HG02588 (cell line): ENCODE results near the gene HYAL1.
"Not testable (repeated sequence)": the region's sequence is repeated elsewhere in the genome, so short reads cannot be mapped to it uniquely, and the experiment has no call there.

Experiments
- ATAC-seq: cut with Tn5 transposase; IDR thresholded peaks from one replicate; pipeline ENCODE4 v1.9.1; 2021; ENCODE audit warnings: mild to moderate bottlenecking, moderate library complexity; ENCODE audit not compliant: unreplicated experiment

Gene HYAL1

DNA sequence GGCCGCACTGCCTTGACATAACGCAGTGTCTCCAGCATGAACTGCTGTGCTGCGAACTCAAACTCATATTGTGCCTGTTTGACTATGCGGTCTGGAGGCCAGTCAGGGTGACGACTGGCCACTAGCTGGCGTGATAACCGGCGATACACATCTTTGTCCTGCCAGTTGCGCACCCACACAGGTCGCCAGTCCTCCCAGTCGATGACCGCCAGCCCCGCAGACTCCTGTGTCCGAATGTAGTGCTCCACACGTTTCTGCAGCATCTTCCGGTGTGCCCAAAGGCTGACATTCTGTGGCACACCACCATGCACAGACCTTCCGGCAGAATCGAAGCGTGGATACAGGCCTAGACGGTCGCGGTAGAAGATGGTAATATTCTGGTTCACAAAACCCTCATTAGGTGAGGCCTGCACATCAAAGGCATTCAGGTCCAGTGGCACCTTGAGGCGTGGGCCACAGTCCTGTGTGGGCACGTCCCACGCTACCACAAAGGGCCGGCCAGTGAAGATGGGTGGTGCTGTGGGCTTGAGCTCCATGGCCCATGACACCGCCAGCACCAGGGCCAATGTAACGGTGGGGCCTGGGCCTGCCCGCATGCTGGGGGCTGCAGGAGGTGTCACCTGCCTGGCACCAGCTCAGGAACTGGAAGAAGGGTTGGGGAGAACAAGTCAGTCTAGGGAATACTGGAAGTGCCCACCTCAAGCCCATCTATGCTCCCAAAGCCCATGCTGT is 16.7 kb upstream of the HYAL1 start:
- ATAC-seq: no peak

DNA sequence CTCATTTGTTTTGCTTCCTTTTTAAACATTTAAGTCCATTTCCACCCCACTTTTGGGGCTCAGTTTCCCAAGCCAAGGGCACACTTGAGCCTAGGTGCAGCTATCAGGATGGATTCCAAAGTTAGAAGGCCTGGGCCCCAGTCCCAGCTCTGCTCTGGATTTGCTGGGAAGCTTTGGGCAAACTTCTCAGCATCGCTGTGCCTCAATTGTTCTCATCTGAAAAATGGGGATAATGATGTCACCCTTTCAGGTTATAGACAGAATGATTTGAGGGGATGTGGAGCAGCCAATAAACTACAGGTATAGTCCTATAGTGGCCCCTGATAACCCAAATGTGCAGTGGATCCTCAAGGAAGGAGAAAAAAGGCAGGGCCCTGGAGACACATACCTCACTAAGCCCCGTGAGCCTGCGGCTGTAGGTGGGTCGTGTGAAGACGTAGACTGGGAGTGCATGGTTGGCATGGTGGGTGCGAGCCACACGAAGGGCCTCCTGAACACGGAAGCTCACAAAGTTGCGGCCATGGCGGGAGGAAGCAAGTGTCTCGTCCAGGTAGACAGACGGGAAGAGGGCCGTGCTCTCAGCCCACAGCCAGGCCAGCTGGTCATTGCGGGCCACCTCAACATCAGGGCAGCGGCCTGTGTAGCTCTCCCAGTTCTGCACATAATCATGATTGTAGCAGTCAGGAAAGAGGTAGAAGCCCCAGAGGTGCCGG is 16.0 kb upstream of the HYAL1 start:
- ATAC-seq: no peak

DNA sequence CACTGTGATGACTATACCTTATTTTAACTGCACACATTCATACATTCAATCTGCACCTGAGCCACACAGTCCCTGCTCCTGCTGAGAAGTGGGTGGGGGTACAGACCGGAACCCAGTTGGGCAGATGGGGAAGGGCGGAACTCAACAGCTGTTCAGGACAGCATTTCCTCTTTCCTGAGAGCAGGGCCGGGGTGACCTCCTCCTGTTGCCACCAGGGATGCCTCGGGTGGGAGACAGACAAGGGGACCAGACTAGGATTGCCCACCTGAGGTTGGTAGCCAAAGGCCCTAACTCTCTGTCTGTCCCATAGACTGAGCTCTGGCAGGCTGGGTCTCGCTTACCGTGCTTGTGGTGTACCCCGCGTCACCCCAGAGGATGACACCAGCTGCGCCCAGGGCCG is 15.2 kb upstream of the HYAL1 start:
- ATAC-seq: no peak

DNA sequence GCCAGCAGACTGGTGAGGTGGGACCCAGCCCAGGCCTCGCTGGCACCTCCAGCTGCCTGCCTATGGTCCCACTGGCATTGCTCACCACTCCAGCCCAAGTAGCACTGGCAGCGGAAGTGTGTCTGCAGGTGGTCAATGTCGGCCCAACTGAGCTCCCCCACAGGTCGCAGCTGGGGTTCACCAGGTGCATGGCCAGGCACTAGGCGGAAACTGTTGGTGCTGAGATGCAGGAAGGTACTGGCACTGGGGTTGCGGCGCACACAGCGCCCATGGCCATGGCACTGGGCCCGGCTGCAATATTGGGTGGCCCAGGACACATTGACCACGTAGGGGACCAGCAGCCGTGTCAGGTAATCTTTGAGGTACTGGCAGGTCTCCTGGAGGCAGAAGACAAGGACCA is 14.8 kb upstream of the HYAL1 start:
- ATAC-seq: no peak

DNA sequence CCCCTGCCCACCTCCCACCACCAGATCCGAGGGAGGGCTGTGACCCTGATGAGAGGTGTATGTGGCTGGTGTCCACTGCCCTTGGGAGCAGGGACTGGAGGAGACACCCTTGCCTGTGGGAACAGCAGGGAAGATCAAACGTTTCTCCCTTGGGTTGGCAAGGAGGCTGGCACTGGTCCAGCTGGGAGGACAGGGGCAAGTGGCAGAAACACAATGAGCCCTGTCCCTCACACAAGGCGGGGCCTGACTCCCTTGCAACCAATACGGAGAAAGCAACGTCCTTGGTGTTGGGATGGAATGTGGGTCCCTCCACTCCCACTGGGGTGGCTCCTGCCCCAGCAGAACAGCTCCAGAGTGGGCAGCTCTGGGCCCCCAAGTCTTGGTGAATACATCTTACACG is 13.9 kb upstream of the HYAL1 start:
- ATAC-seq: no peak

DNA sequence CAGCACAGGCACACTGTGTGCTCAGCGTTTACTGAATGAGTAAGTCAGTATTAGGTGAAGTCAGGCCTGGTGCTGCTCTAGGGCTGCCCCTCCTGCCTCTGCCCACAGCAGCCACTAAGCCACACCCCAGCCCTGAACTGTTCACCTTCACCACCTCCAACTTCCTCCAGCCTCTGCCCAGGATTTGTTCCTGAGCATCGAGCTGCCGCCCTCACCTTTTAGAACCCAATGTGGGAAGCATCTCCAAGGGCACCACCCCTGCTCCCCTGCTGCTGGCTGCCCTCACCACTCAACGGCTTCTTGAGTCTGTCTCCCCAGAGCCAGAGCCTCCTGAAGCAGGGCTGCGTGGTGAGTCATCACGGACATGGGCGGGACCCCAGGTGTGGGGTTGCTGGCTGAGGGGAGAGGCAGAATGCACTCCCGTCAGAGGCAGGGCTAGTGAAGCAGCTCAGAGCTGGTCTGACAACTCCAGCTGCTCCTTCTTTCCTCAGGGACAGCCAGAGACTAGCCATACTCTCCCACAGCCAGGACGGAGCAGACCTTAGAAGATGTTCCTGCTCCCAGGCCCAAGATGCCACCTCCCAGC is 13.4 kb upstream of the HYAL1 start:
- ATAC-seq: no peak

DNA sequence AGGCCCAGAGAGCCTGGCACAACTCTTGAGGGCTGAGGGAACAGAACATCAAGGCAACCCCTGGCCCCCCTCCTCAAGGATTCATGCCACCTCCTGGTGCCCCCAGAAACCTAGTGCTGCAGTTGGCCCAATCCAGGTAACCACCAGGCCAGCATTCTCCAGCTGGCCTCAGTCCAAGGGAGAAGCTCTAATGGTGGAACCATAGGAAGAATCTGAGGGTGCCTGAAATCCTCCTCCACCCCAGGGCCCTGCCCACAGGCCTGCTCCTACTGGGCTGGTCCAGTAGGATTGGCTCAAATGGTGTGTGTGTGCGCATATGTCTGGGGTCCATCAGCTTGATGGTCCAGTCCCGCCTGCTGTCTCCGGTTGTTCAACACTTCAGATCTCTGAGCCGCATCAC is 11.4 kb upstream of the HYAL1 start:
- no peak for ATAC-seq

DNA sequence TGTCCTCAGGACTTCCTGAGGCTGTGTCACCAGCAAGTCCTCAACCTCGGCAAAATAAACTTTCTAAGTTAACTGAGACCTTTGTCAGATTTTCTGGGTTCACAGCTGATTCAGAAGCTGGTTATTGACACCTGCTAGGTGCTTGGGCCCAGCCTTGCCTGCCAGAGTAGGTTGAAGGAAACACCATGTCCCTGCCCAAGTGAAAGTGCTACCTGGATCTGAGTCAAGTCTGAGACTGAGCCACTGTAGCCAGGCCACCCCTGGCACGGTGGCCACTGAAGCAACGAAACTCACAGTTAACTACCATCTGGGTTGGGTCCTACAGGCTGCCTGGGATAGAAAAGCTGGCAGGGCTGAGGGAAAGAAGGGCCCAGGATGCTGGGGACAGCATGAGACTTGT is 11.0 kb upstream of the HYAL1 start:
- ATAC-seq: no peak

DNA sequence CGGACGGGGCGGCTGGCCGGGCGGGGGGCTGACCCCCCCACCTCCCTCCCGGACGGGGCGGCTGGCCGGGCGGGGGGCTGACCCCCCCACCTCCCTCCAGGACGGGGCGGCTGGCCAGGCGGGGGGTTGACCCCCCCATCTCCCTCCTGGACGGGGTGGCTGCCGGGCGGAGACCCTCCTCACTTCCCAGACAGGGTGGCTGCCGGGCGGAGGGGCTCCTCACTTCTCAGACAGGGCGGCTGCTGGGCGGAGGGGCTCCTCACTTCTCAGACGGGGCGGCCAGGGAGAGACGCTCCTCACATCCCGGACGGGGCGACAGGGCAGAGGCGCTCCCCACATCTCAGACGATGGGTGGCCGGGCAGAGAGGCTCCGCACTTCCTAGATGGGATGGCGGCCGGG is 8.7 kb upstream of the HYAL1 start:
- ATAC-seq: not testable (repeated sequence)

DNA sequence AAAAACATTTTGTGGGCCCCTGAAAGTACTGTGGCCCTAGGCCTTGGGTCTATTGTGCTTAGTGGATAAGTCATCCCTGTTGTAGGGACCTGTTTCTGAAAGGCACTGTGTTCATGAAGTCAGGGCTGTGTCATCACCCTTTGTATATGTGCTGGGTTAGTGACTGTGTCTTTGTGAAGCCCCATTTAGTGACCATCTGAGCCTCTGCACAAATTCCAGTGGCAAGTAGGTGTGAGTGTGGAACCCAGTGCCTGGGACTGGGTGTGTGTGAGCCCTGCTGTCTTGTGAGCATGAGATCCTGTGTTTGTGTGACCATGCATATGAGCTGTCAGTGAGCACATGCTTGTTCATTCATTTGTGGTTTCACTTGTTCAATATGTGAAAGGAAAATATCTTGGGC is 1.2 kb upstream of the HYAL1 start:
- no peak for ATAC-seq

DNA sequence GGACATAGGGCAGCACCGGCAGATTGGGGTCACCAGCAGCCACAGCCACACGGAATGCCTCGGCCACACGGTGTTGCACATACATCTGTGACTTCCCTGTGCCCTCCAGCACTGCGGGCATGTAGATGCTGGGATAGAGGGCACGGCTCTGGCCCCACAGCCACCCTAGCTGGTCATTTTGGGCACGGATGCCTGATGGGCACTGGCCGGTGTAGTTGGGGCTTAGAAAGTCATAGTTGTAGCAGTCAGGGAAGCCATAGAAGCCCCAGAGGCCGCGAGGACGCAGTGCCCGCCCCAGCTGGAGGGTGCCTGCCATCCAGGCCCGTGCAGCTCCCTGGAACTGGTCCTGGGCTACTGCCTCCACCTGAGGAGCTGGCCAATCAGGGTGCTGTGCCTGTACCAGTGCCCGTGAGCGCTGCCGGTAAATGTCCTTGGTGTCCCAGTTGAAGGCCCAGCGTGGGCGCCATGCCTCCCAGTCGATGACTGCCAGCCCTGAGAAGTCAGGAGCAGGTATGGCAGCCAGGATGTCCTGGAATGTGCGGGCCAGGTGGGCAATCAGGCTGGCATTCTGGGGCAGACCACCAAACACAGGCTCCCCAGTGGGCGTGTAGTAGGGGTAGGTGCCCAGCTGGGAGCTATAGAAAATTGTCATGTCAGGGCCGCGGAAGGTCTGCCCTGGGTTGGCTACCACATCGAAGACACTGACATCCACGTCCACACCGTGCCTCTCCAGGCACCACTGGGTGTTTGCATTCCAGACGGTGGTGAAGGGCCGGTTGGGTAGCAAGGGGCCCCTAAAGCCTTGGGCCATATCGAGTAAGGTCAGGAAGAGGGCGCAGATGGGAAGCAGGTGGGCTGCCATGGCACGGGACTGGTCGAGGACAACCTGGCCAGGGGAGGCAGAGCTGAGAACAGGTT is 1.0 kb downstream of the HYAL1 start:
- no peak for ATAC-seq

DNA sequence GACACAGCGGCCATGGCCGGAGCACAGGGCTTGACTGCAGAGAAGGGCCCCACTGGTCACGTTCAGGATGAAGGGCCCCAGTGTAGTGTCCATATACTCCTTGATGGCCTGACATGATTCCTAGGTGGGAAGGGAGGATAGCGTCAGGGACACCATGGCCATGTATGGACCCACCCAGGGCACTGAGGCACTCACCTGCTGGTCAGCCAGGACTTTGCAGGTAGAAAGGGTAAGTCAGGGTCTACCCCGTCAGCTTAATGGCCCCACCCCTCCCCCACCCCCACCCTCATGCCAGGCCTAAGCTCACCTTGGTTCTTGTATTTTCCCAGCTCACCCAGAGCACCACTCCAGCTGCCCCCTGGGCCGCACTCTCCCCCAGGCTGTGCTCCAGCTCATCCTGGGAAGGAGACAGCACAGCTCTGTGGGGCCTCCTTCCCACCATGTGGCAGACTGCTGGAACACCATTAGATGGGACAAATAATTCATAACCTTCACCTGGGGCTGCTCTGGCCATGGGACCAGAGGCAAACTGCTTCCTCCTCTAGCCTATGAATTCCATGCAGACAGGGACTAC is 2.6 kb downstream of the HYAL1 start:
- ATAC-seq: no peak

DNA sequence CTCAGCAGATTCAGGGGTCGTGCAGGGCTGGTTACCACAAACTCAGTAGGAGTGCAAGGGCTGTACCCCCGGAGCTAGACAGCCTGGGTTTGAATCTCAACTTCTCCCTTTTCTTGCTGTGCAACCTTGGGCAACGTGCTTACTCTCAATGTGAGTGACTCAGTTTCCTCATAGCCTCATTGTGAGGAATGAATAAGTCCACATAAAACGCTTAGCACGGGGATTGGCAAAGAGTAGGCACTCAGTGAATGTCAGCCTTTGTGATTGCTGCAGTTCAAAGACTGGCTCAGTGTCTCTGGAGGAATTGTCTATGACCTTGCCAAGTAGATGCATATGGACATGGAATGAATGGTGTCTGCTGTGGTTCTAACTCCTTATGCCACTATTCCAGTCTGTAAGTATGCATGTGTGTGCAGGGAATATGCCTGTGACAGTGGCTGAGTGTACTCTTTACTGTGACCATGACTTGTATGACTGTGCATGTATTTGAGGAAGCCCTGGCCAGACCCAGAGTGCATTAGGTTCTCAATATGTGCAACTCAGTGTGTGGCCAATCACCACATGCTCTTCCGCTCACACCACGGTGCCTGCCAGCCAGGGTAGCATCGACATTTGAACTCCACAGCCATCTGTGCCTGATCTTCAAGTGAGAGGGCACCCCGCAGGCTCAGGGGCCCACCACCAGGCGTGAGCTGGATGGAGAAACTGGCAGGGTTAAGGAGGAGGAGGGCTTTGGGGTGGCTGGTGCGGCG is 3.3 kb downstream of the HYAL1 start:
- ATAC-seq: no peak

DNA sequence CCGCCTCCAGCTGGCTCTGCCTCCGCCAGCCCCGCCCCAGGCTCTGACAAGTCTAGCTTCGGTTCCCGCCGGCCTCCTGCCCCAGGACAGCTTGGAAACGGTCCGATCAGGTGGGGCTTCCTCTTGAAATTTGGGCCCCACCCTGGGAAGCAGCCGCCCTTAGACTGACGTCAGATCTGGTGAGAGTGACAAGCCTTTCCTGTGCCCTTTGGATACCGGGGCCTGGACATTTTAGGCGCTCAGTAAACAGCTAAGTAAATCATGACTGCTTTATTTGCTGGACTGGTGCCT is 3.8 kb downstream of the HYAL1 start:
- ATAC-seq: no peak

DNA sequence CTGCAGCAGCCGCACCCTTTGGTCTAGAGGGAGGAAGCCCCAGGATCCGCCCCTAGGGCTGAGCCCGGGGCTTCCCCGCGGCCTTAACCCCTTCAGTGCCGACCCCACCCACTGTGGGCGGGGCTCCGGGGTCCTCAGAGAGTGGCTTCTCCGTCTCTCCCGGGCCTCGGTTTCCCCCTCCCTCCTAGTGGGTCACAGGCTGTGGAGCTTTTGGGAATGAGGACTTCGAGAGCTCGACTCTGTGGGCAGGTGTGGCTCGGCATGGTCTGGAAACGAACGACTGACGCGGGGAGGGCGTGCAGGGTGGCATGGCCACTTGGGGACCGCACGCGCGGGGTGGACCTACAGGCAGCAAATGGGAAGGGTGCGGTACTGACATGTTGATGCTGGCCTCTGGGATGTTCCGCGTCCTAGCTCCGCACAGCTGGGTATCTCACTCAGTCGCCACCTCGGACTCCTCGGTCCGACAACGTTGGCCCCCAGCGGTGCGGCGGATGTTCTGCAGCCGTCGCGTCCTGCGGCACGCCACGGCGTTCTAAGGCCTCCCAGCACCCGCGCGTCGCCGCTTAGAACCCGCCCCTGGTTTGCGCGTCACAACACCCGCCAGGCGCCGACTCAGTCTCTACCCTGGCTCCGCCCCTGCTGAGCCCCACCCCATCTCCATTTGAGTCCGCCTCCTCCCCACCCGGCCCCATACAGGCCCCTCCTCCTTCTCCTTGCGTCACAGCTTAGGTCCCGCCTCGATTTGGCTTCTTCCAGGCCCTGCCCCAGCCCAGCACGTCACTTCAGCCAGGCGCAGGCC is 4.3 kb downstream of the HYAL1 start, which contains the start of the genes HYAL3 and NAA80:
HYAL3 (minus strand) TSS at position 570 of the 802 bp plus-strand sequence. CDS start 3,803 bp downstream, outside the sequence.
NAA80 (minus strand) TSS at position 570 of the 802 bp plus-strand sequence. CDS start 1,942 bp downstream, outside the sequence.
- ATAC-seq: peak; percentile 86

DNA sequence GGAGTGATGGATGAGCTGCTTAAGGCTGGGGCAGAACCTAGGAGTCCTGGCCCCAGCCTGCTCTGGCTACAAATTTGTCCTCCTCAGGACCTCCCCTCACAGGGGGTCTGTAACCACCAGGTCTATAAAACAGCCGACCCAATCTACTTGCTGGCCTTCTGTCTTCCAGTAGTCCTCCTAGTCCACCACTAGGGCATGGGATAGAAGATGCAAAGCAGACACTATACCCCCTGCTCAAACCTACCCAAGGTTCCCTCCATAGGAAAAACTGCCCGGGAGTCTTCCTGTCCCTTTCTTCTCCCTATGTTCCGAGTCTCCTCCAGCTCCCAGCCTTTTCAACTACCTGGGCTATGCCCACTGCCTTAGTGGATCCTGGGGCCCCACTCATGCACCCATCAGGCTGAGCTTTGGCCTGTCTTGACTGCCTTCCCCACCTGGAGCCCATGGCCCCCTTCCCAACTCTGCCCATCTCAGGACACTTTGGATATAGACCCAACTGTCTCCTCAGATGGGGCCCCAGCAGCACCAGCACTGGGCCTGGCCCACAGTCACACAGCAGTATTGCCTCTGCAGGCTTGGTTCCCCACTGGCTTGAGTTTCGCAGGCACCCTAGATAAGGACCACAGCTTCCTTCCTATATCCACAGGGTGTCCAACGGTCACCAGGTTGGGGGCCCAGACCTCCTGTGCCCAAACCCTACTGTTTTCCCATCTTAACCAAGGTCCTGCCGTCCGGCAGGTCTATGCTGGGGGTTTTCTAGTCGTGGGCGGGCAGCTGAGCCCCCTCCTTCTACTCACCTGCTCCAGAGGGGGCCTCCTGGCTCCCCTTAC is 5.3 kb downstream of the HYAL1 start:
- no peak for ATAC-seq

DNA sequence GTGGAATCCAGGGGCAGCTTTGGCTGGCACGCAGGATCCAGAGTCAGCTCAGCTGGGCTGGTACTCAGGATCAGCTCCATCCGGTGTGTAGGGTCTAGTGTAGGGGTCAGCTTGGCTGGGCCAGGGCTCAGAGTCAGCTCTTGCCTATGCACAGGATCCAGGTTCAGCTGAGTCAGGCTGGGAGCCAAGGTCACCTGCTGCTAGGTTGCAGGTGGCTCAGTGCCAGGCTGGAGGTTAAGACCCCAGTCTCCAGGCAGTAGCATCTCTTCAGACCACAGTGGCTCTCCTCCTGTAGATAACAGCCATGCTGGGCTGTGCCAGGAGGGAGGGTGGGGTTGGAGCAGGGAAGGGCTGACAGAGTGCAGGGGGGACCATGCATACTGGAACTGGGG is 6.0 kb downstream of the HYAL1 start:
- no peak for ATAC-seq

DNA sequence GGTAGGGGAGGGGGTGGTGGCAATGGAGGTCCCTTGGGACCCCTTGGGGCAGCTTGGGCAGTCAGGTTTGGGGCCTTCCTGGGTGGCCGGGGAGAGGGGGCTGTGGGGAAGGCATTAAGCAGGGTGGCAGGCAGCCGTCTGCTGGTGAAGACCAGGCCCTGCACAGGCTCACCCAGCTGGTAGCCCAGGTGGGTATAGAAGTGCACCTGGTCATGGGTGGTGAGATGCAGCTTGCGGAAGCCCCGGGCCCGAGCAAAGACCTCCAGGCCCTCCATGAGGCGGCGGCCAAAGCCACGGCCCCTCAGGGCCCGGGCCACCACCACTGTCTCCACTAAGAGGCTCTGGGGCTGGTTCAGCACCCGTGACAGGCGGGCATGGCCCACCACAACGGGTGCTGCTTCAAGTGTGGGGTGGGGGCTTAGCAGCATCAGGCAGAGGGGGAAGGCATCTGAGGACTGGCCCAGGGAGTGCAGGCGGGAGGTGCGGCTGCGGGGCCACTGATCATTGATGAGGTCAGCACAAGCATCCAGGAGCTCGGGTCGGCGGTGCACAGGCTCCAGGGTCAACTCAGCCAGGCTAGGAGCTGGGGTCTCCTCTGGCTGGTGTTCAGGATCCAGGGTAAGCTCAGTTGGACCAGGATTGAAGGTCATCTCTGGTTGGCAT is 6.5 kb downstream of the HYAL1 start:
- ATAC-seq: no peak
